ENCODE measurements around the gene SERPINE2.
A peak's percentile ranks its signal among the peaks of the same experiment; 100 is the strongest.
"Not testable (repeated sequence)": the region's sequence is repeated elsewhere in the genome, so short reads cannot be mapped to it uniquely, and the experiment has no call there.

Gene SERPINE2

DNA sequence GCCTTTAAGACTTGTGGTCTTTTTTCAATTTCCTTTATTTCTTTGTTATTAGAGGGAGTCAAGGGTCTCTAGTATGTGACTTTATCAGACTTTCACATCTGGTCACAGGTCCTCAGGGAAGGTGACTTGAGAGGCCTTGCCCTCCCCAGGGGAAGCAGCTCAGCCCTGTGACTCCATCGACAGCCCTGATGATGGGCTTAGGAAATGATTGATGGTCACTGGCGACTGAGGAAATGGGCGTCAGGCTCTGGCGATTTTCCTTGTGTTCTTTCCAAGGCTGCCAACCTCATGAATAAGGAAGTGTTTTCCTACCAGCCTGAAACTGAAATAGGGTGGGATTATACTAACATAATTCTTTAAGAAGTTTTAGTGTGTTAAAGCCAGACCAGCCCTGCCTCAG lies 21.1 kb downstream of the SERPINE2 start:
- DNase-seq (ENCODE audit: low read depth), result no peak
- TF ChIP-seq, protein P1, sequence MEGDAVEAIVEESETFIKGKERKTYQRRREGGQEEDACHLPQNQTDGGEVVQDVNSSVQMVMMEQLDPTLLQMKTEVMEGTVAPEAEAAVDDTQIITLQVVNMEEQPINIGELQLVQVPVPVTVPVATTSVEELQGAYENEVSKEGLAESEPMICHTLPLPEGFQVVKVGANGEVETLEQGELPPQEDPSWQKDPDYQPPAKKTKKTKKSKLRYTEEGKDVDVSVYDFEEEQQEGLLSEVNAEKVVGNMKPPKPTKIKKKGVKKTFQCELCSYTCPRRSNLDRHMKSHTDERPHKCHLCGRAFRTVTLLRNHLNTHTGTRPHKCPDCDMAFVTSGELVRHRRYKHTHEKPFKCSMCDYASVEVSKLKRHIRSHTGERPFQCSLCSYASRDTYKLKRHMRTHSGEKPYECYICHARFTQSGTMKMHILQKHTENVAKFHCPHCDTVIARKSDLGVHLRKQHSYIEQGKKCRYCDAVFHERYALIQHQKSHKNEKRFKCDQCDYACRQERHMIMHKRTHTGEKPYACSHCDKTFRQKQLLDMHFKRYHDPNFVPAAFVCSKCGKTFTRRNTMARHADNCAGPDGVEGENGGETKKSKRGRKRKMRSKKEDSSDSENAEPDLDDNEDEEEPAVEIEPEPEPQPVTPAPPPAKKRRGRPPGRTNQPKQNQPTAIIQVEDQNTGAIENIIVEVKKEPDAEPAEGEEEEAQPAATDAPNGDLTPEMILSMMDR (conservative IDR thresholded peaks at IDR 0.05; ENCODE audit: low read length), result no peak
- H3K4me3 ChIP-seq (ENCODE audit: low read length), result no peak overlapping the region

DNA sequence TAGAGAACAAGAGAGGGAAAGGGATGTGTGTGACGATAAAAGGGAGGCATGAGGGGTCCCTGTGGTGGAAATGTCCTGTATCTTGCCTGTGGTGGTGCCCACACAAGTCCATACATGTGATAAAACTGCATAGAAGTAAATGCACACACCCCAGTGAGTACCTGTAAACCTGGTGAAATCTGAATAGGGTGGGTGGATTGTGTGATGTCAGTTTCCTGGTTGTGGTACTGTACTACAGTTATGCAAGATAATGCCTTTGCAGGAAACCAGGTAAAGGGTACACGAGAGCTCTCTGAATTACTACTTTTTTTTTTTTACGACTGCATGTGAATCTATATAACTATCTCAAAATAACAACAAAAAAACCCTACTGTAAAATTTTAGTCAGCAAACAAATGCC lies 22.1 kb downstream of the SERPINE2 start:
- DNase-seq (ENCODE audit: low read depth), result no peak
- TF ChIP-seq, protein P1 (conservative IDR thresholded peaks at IDR 0.05; ENCODE audit: low read length), result no peak
- no peak overlapping the region for H3K4me3 ChIP-seq (ENCODE audit: low read length)

DNA sequence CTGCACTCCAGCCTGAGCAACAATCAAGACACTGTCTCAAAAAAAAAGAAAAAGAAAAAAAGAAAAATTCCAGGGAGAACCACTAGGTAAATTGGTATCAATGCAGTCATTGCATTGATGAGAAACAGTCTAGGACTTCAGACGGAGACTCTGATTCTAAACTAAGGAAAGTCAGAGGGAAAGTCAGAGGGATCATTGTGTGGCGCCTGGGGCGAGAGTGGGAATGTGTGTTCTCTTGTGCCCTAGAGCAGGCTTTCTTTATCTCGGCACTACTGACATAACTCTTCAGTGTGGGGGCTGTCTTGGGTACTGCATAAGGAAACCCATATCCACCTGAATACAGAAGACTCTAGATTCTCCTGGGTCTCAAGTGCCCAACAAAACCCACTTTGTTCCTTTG lies 24.8 kb downstream of the SERPINE2 start:
- no peak for DNase-seq (ENCODE audit: low read depth)
- H3K4me3 ChIP-seq (ENCODE audit: low read length), result no peak overlapping the region
- TF ChIP-seq, protein P1 (conservative IDR thresholded peaks at IDR 0.05; ENCODE audit: low read length), result no peak

DNA sequence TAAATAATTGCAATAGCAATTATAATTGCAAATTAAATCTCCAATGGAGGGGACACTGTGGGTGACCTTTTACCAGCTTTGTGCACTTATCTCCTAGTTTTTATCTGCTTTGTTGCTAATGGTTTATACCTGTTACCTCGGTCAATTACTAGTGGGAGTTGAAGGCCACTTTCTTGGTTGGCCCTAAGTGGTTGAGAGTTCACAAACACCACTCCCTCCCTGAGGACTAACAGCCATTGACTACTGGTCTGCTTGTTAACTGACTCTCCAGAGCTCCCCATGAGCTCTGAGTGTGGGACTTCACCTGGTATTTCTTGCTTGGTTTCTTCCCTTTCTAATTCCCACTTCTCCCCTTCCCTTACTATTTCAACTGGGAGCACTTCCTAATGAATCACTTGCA lies 27.2 kb downstream of the SERPINE2 start:
- no peak overlapping the region for H3K4me3 ChIP-seq (ENCODE audit: low read length)
- no peak for DNase-seq (ENCODE audit: low read depth)
- TF ChIP-seq, protein P1 (conservative IDR thresholded peaks at IDR 0.05; ENCODE audit: low read length), result no peak

DNA sequence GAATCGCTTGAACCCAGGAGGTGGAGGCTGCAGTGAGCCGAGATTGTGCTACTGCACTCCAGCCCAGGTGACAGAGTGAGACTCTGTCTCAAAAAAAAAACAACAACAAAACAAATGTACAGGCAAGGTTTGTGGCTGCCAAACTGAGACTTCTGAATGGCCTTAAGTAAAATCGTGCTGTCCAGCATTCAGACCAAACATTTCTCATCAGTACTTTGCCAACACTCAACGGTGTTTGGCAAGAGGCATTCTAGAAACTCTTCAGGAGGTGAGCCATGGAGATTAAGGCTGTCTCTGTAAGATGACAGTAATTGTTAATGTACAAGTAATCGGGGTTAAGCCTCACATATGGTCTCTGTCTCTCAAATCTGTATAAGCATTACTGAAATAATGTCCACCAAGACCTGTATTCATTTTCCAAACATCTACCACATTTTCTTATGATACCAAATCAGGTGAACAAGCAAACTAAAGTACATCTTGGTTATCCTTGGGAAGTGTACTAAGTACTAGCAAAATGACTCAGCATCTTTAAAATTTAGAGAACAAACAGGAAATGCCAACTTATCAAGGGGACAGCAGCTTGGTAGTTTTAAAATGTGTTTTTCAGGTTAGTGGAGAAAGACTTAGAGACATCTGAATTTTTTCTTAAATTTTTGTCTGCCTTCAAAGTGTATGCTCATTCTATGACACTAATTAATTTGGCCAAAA lies 29.3 kb downstream of the SERPINE2 start:
- H3K4me3 ChIP-seq (ENCODE audit: low read length), result no peak overlapping the region
- DNase-seq (ENCODE audit: low read depth), result peak; percentile 38
- TF ChIP-seq, protein P1 (conservative IDR thresholded peaks at IDR 0.05; ENCODE audit: low read length), result no peak

DNA sequence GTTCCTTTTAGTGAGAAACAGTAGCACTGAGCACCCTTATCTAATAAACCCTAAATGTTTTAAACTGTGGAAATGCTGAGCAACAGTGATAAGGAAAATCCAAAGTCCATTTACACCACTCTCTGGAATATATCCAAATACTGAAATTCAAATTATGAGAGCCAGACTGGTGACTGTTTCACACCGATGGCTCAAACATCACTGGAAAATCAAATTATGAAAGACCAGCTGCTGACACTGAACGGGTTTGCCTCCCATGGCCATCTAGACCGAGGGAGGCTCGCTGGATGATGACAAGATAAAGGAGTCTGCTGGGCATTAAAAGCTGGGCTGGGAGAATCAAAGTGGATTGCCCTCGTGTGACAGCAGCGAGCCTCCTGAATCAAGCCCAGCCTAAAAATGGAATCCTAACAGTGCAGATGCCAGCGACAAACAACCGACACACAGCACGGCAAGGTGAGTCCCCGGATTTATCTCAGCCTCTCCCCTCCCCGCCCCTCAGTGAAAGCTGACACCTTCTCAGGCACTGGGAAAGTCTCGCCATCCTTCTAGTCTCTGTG lies 30.3 kb downstream of the SERPINE2 start:
- TF ChIP-seq, protein P1 (conservative IDR thresholded peaks at IDR 0.05; ENCODE audit: low read length), result no peak
- H3K4me3 ChIP-seq (ENCODE audit: low read length), result no peak overlapping the region
- peak; percentile 48 for DNase-seq (ENCODE audit: low read depth)

DNA sequence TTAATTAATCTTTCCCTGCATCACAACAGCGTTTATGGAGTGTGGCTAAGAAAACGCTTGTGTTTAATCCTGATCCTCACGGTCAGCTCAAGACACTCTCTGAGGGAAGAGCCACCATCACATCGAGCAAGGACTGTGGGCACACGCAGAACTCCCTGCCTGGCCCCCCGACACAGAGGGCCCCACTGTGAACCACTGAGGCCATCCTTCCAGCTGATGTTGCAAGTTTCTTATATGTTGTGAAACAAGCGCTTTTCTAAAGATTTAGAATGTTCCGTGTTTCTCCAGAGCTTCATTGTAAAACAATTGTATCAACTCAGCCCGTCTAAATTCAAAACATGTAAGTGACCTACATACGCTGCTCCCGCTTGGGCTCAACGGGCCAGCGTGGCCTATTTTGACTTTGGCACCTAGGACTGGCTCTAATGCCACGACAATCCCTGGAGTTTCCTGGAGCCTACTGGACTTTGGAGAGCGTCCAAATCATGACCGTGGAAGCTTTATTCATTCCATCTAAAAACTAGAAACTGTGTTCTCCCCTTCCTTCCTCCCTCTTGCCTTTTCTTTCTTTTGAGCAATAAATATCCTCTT lies 34.9 kb downstream of the SERPINE2 start:
- no peak for DNase-seq (ENCODE audit: low read depth)
- H3K4me3 ChIP-seq (ENCODE audit: low read length), result no peak overlapping the region
- TF ChIP-seq, protein P1 (conservative IDR thresholded peaks at IDR 0.05; ENCODE audit: low read length), result no peak

DNA sequence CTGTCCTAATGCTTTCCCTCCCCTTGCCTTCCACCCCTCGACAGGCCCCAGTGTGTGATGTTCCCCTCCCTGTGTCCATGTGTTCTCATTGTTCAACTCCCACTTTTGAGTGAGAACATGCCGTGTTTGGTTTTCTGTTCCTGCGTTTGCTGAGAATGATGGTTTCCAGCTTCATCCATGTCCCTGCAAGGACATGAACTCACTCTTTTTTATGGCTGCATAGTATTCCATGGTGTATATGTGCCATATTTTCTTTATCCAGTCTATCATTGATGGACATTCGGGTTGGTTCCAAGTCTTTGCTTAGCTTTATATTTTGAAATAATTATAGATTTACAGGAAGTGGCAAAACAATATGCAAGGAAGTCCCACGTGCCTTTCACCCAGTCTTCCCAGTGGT lies 38.4 kb downstream of the SERPINE2 start:
- H3K4me3 ChIP-seq (ENCODE audit: low read length); DNase-seq (ENCODE audit: low read depth): not testable (repeated sequence)

All from AG10803 (cell line).